Fibroblast of peridontal ligament (primary cell): ENCODE measurements around the gene PRR20G.
"Not testable (repeated sequence)": the region's sequence is repeated elsewhere in the genome, so short reads cannot be mapped to it uniquely, and the experiment has no call there.

Experiments
- DNase-seq: peaks from one replicate; pipeline ENCODE4 v3.0.0-alpha.2; 2010; ENCODE audit errors: extremely low read depth

Gene PRR20G

DNA sequence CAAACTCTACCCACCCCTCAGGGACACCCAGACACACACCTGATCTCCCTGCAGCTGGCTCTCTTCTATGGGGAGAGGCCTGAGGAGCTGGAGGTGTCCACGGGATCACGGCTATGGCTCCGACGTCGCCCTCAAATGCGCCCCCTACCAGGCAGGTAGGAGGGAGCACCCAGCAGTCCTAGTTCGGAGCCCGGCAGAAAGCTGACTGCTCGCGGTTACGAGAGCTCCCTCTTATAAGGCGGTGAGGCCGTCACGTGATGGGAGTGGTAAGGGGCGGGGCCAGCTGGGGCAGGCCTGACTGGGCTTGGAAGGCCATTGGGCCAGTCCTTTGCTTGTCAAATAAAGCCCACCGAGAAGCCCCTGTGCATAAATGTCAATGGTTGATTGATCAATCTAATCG is at the start of gene PRR20G:
TSS of gene PRR20G (minus strand) at position 207 of the 400 bp plus-strand sequence. CDS start 681 bp downstream, outside the sequence.
- DNase-seq, result no peak

GRCh38 chr3:127337001-127337400 is 49.2 kb upstream of the PRR20G start:
- DNase-seq, result no peak

- DNase-seq, result no peak
These were observed 48.3 kb upstream of the PRR20G start for GRCh38 chr3:127336101-127336500.

GRCh38 chr3:127330385-127330784 is 42.5 kb upstream of the PRR20G start:
- no peak for DNase-seq

GRCh38 chr3:127329631-127330285 is 41.9 kb upstream of the PRR20G start:
- DNase-seq, result no peak

GRCh38 chr3:127328421-127328820 is 40.6 kb upstream of the PRR20G start:
- DNase-seq, result no peak

DNA sequence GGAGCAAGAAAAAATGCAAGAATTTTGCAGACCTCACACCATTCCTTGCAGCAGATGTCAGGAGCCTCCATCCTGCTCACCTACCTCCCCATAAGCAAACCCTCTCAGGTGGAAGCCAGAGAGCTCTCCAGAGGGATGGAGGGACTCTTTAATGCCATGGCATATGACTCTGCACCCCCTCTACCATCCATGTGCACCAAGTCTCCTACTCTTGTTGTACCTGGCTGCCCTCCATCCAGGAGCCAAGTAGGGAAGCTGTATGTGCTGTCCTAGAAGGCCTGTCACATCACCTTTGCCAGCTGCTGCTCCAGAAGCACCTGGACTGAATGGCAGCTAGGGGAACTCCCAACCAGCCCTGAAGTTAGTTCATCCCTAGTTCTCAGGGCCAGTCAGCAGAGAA is 38.5 kb upstream of the PRR20G start:
- no peak for DNase-seq

DNA sequence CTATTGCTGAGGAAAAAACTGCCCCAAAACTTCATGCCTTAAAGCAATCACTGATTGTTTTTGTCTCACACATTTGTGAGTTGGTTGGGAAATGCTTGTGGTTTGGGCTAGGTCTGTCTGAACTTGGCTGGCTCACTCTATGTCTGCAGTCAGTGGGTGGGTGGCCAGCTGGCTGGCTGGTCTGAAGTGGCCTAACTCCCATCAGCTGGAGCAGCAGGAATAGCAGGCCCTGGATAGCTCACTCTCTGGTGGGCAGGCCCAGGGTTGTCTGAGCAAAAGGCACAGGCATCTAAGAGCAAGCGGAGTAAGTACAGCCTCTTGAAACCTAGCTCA is 37.7 kb upstream of the PRR20G start:
- DNase-seq, result peak; percentile 3

- DNase-seq, result no peak
These were observed 37.2 kb upstream of the PRR20G start for GRCh38 chr3:127324913-127325628.

GRCh38 chr3:127324076-127324475 is 36.2 kb upstream of the PRR20G start:
- DNase-seq, result no peak

GRCh38 chr3:127323581-127323980 is 35.7 kb upstream of the PRR20G start:
- DNase-seq, result no peak

GRCh38 chr3:127321371-127321770 is 33.5 kb upstream of the PRR20G start:
- no peak for DNase-seq

GRCh38 chr3:127320529-127321121 is 32.8 kb upstream of the PRR20G start:
- no peak for DNase-seq

- no peak for DNase-seq
These were observed 28.8 kb upstream of the PRR20G start for GRCh38 chr3:127316685-127317084.

DNA sequence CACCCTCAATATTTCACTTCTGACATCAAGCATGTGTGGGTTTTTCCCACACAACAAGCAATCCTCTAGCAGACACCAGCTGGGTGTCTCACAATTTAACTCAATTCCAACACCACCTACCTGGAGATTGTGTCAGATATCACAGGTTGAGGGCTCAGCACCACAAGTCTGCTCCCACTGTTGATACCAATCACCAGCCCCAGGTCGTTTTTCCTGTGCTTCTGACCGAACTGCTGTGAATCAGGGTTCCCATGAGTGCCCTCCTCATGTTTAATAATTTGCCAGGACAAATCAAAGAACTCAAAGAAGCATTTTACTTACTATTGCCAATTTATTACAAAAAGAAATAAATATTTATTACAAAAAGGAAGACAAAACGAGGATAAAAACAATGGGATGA is 25.0 kb upstream of the PRR20G start:
- no peak for DNase-seq

- DNase-seq, result not testable (repeated sequence)
These were observed 21.0 kb upstream of the PRR20G start for GRCh38 chr3:127308821-127309220.

- no peak for DNase-seq
These were observed 20.1 kb upstream of the PRR20G start for GRCh38 chr3:127307916-127308315.

- no peak for DNase-seq
These were observed 19.4 kb upstream of the PRR20G start for GRCh38 chr3:127307112-127307835.

GRCh38 chr3:127306361-127307111 is 18.7 kb upstream of the PRR20G start:
- no peak for DNase-seq

GRCh38 chr3:127305499-127306060 is 17.7 kb upstream of the PRR20G start:
- no peak for DNase-seq

DNA sequence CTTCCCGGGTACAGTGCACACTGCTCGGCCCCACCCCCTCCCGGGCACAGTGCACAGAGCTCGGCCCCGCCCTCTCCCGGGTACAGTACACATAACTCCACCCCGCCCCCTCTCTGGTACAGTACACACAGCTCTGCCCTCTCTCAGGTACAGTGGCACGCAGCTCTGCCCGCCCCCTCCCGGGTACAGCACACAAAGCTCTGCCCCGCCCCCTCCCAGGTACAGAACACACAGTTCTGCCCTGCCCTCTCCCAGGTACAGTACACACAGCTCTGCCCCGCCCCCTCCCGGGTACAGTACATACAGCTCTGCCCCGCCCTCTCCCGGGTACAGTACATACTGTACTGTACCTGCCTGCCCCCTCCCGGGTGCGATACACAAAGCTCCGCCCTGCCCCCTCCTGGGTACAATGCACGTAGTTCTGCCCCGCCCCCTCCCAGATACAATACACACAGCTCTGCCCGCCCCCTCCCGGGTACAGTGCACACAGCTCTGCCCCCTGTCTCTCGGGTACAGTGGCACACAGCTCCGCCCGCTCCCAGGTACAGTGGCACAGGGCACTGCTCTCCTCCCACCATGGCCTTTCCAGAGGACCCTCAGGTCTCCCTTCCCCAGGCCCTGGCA is 16.4 kb upstream of the PRR20G start:
- no peak for DNase-seq
